ENCODE data around the gene CAMSAP1. TPM values are rescaled to one million over a fixed set of nuclear protein-coding genes. Genes with fewer than 3 reads are reported as not detected.

The CAMSAP1 gene
- total and polyA plus RNA-seq, 9 of the 15 experiments (the other 6 are each of a cell fraction or from before 2014, with no cell fraction given) = 1.5 to 28.8 (median 14.3) TPM

DNA sequence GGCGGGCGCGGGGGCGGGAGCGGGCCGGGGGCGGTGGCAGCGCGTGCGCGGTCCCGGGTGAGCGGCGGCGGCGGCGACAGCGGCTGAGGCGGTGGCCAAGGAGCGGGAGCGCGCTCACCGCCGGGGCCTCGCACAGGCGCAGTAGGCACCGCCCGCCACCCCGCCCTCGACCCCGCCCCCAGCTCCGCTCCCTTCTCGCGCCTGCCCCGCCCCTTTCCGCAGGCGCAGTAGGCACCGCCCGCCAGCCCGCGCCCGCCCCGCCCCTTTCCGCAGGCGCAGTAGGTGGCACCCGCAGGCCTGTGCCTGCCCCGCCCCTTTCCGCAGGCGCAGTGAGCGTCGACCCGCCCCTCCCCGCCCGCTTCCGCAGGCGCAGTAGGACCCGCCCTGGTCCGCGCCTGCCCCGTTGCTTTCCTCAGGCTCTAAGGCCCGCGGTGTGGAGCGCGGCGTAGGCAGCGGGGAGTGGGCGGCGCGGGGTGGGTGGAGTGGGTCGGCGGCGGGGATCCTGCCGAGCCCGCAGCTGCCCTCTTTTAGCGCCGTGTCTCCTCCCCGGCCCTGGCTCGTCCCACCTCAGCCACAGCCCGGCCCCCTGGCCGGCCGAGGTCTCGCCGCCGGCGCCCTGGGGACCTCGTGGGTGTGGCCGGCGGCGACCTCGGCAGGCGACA, at the start of gene CAMSAP1 (continued):
- TF ChIP-seq, protein P1, sequence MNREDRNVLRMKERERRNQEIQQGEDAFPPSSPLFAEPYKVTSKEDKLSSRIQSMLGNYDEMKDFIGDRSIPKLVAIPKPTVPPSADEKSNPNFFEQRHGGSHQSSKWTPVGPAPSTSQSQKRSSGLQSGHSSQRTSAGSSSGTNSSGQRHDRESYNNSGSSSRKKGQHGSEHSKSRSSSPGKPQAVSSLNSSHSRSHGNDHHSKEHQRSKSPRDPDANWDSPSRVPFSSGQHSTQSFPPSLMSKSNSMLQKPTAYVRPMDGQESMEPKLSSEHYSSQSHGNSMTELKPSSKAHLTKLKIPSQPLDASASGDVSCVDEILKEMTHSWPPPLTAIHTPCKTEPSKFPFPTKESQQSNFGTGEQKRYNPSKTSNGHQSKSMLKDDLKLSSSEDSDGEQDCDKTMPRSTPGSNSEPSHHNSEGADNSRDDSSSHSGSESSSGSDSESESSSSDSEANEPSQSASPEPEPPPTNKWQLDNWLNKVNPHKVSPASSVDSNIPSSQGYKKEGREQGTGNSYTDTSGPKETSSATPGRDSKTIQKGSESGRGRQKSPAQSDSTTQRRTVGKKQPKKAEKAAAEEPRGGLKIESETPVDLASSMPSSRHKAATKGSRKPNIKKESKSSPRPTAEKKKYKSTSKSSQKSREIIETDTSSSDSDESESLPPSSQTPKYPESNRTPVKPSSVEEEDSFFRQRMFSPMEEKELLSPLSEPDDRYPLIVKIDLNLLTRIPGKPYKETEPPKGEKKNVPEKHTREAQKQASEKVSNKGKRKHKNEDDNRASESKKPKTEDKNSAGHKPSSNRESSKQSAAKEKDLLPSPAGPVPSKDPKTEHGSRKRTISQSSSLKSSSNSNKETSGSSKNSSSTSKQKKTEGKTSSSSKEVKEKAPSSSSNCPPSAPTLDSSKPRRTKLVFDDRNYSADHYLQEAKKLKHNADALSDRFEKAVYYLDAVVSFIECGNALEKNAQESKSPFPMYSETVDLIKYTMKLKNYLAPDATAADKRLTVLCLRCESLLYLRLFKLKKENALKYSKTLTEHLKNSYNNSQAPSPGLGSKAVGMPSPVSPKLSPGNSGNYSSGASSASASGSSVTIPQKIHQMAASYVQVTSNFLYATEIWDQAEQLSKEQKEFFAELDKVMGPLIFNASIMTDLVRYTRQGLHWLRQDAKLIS (CRISPR knock-in tag; IDR thresholded peaks at IDR 0.05) = no peak
- TF ChIP-seq CBFB (CRISPR knock-in tag; IDR thresholded peaks at IDR 0.05) = no peak
- TF ChIP-seq, protein P2, sequence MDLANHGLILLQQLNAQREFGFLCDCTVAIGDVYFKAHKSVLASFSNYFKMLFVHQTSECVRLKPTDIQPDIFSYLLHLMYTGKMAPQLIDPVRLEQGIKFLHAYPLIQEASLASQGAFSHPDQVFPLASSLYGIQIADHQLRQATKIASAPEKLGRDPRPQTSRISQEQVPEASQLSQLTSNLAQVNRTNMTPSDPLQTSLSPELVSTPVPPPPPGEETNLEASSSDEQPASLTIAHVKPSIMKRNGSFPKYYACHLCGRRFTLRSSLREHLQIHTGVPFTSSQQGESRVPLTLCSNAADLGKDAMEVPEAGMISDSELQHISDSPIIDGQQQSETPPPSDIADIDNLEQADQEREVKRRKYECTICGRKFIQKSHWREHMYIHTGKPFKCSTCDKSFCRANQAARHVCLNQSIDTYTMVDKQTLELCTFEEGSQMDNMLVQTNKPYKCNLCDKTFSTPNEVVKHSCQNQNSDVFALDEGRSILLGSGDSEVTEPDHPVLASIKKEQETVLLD (IDR thresholded peaks at IDR 0.05) = no peak
- no peak for TF ChIP-seq ZNF561 (CRISPR knock-in tag; conservative IDR thresholded peaks at IDR 0.05)
- TF ChIP-seq RFX7 (CRISPR knock-in tag; IDR thresholded peaks at IDR 0.05) = no peak
- no peak for TF ChIP-seq TCF7 (IDR thresholded peaks at IDR 0.05; ENCODE audit: borderline replicate concordance)
- TF ChIP-seq ZFP36 (IDR thresholded peaks at IDR 0.05; ENCODE audit: low read depth, low read length, partially characterized antibody) = no peak
- TF ChIP-seq, protein P3, sequence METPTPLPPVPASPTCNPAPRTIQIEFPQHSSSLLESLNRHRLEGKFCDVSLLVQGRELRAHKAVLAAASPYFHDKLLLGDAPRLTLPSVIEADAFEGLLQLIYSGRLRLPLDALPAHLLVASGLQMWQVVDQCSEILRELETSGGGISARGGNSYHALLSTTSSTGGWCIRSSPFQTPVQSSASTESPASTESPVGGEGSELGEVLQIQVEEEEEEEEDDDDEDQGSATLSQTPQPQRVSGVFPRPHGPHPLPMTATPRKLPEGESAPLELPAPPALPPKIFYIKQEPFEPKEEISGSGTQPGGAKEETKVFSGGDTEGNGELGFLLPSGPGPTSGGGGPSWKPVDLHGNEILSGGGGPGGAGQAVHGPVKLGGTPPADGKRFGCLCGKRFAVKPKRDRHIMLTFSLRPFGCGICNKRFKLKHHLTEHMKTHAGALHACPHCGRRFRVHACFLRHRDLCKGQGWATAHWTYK (CRISPR knock-in tag; IDR thresholded peaks at IDR 0.05) = no peak
- no peak for TF ChIP-seq TCF3 (CRISPR knock-in tag; IDR thresholded peaks at IDR 0.05)
- no peak for TF ChIP-seq SP2 (IDR thresholded peaks at IDR 0.05; ENCODE audit: extremely low read depth, low read depth, low read length, poor library complexity, severe bottlenecking)
- no peak for TF ChIP-seq DNMT1 (IDR thresholded peaks at IDR 0.05)
- TF ChIP-seq SRF (CRISPR knock-in tag; IDR thresholded peaks at IDR 0.05) = no peak
- TF ChIP-seq IFI16 (CRISPR knock-in tag; IDR thresholded peaks at IDR 0.05) = no peak
- TF ChIP-seq ARID1B (IDR thresholded peaks at IDR 0.05) = no peak
- TF ChIP-seq GATAD2B (IDR thresholded peaks at IDR 0.05; ENCODE audit: borderline replicate concordance) = no peak
- TF ChIP-seq SREBF1 (IDR thresholded peaks at IDR 0.05; ENCODE audit: borderline replicate concordance, low read depth, low read length) = no peak
- TF ChIP-seq ZSCAN32 (CRISPR knock-in tag; IDR thresholded peaks at IDR 0.05) = no peak
- TF ChIP-seq DPF2 (IDR thresholded peaks at IDR 0.05) = no peak
- TF ChIP-seq FOXA1 (IDR thresholded peaks at IDR 0.05; ENCODE audit: borderline replicate concordance) = no peak
- no peak for TF ChIP-seq HDAC3 (IDR thresholded peaks at IDR 0.05; ENCODE audit: borderline replicate concordance, partially characterized antibody)
- TF ChIP-seq ZNF146 (CRISPR knock-in tag; IDR thresholded peaks at IDR 0.05; ENCODE audit: unreplicated experiment) = no peak
- no peak for TF ChIP-seq BCOR (IDR thresholded peaks at IDR 0.05)
- TF ChIP-seq GATA2 (CRISPR knock-in tag; IDR thresholded peaks at IDR 0.05) = no peak
- TF ChIP-seq FIP1L1 (IDR thresholded peaks at IDR 0.05; ENCODE audit: low read depth, low read length, poor library complexity, severe bottlenecking) = no peak
- no peak for TF ChIP-seq MTA2 (IDR thresholded peaks at IDR 0.05; ENCODE audit: low read depth)
